GM12874 (cell line): Measurements from ENCODE around the gene WDFY3.

ENCODE experiments used
- TF ChIP-seq, protein P1 (sequence below): IDR thresholded peaks from 2 replicates; pipeline ENCODE4 v1.5.1; 2011; ENCODE audit warnings: low read depth, mild to moderate bottlenecking, control low read depth, low read length, moderate library complexity; ENCODE audit not compliant: insufficient read depth

Gene WDFY3

DNA sequence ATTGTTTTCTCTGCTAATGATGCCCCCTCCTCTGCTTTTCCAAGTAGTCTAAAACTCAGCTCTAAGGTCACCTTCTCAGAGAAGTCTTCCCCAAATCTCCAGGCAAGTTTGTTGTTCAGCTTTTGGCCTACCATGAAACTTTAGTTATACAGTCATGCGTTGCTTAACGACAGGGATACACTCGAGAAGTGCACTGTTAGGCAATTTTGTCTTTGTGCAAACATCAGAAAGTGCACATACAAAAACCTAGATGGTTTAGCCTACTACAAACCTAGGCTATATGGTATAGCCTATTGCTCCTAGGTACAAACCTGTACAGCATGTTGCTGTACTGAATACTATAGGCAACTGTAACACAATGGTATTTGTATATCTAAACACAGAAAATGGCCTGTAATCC lies 91.9 kb downstream of the WDFY3 start:
- TF ChIP-seq, protein P1, sequence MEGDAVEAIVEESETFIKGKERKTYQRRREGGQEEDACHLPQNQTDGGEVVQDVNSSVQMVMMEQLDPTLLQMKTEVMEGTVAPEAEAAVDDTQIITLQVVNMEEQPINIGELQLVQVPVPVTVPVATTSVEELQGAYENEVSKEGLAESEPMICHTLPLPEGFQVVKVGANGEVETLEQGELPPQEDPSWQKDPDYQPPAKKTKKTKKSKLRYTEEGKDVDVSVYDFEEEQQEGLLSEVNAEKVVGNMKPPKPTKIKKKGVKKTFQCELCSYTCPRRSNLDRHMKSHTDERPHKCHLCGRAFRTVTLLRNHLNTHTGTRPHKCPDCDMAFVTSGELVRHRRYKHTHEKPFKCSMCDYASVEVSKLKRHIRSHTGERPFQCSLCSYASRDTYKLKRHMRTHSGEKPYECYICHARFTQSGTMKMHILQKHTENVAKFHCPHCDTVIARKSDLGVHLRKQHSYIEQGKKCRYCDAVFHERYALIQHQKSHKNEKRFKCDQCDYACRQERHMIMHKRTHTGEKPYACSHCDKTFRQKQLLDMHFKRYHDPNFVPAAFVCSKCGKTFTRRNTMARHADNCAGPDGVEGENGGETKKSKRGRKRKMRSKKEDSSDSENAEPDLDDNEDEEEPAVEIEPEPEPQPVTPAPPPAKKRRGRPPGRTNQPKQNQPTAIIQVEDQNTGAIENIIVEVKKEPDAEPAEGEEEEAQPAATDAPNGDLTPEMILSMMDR: no peak

DNA sequence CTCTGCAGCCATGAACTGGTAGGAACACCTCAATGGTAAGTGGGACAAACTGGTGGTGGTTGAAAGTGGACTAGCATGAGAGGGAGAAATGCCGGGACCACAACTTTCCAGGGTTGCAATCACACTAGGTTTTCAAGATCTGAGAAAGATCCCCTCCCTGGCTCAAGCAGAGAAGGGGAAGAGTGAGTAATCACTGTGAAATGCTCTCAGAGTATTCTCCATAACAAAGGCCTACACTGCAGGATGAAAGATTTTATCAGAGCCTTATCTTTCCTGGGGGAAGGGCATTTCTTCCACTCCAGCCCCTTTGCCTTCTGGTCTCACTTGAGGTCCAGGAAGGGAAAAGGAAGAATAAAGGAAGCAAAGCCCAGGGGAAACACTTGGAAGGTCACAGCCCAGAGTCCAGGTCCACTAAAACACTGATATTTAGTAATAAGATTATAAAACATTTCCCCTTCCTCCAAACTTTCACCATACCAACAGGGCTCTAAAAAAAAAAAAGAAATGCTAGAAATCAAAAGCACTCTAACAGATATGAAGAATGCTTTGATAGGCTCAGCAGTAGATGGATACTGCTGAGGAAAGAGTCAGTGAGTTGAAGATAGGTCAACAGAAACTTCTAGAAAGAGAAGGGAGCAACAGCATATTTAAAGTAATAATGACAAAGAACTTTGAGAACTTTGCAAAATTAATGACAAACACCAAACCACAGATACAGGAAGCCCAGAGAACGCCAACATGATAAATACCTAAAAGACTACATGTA lies 95.9 kb downstream of the WDFY3 start:
- TF ChIP-seq, protein P1: no peak

DNA sequence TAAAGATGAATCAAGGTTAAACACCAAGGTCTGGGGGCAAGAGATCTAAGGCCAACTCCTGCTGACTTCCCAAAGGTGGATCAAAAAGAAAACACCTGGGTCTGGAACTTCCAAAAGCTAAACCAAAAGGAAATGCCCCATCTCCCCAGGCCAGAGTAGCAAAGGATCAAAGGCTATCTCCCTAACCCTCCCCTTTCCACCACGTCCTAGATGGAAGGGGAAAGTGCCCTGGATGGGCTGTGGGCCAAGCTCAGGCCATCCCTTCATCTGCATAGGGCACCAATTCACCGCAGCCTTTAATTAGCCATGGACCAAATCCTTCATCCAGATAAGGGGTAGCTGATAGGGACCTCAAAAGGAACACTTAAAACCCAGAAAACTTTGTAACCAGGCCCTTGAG lies 100.2 kb downstream of the WDFY3 start:
- TF ChIP-seq, protein P1: no peak

DNA sequence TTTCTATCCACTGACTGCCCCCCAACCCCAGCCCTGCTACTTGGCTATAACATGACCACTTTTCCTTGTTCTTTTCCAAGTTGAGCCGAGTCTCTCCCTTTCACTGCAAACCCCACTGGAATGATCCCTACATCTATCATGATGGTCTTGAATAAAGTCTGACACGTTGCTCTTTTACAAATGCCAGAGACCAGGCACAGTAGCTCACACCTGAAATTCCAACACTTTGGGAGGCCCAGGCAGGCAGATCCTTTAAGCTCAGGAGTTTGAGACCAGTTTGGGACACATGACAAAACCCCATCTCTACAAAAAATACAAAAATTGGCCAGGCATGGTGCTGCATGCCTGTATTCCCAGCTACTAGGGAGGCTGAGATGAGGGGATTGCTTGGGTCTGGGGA lies 100.9 kb downstream of the WDFY3 start:
- TF ChIP-seq, protein P1: no peak

DNA sequence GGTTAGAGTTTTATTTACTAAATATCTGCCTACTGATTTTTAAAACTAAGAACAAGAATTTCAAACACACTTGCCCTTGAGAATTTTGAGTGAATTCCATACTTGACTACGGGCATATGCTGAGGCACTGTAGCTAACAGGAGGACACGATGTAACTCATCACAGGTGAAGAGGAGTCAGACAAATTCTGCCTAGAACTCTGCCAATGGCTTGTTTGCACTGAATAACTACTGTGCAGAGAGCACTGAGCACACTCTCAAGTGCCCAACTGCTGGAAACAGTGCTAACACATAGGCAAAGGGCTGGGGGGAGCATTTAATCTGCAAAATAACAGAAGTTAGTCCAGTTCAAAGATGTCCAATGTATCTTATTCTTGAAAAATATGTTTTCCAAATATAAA lies 104.4 kb downstream of the WDFY3 start:
- TF ChIP-seq, protein P1: no peak

DNA sequence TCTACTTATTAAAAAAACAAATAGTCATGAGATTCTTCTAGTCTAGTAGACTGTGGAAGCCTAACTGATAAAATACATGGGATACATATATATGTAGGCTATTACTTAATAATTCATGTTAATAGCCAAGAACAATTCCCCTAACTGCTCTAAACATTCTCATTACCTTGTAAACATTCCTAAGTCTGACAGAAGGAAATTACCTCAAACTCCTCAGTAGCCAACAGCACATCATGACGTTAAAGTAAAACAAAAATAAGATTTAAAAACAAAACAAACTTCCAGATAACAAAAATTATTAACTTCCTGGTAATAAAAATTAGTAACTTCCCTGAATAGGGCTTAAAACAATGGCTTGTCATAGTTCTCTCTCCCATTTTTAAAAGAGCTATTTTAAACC lies 109.2 kb downstream of the WDFY3 start:
- TF ChIP-seq, protein P1: no peak

DNA sequence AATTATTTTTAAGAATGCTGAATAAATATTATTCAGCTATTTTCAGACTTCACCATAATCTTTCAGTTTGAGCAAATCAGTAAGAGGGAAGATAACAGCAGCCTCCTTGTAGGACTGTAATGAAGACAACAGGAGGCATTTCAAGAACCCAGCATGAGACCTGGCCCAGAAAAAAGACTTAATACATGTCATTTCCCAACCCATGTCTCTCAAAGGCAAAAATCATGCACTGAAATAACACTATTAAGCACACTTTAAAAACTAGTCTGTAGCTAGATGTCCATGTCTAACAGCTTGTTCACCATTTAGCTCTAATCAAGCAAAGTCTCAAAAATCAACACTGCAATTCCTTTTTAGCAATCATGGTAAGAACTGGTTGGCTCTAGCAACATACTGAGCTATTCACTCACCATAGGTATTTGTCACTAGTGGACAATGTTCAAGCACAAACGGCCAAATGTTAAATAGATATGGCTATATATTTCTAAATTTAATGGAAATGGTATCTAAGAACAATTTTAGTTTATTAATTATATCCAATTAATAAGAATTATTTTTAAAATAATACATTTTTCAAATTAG lies 109.9 kb downstream of the WDFY3 start:
- TF ChIP-seq, protein P1: no peak
